Memory B cell (primary cell): ENCODE data around the gene RTN4R.

Source experiments
- ATAC-seq: fragments of 150-1000 bp; cut with Tn5 transposase; 2 replicates; pipeline ENCODE4 v1.10.0; 2021; ENCODE audit warnings: low read depth, mild to moderate bottlenecking, moderate library complexity
- DNase-seq, 2 donors: peaks; one replicate each; pipeline ENCODE4 v3.0.0; 2022; ENCODE audit warnings: low spot score in 2 of 2
- H3K27ac Mint-ChIP-seq: one replicate; pipeline ENCODE4 v1.8.0; 2022; ENCODE audit warnings: mild to moderate bottlenecking, moderate library complexity, mixed read lengths
- H3K27me3 Mint-ChIP-seq: one replicate; pipeline ENCODE4 v1.8.0; 2022; ENCODE audit warnings: mixed read lengths
- H3K36me3 Mint-ChIP-seq: one replicate; pipeline ENCODE4 v1.8.0; 2022; ENCODE audit warnings: mild to moderate bottlenecking, mixed read lengths
- H3K4me1 Mint-ChIP-seq: one replicate; pipeline ENCODE4 v1.8.0; 2022; ENCODE audit warnings: mixed read lengths
- H3K4me3 Mint-ChIP-seq: one replicate; pipeline ENCODE4 v1.8.0; 2022; ENCODE audit warnings: mild to moderate bottlenecking, moderate library complexity, mixed read lengths
- H3K9me3 Mint-ChIP-seq: one replicate; pipeline ENCODE4 v1.8.0; 2022; ENCODE audit warnings: mixed read lengths

RTN4R gene

DNA sequence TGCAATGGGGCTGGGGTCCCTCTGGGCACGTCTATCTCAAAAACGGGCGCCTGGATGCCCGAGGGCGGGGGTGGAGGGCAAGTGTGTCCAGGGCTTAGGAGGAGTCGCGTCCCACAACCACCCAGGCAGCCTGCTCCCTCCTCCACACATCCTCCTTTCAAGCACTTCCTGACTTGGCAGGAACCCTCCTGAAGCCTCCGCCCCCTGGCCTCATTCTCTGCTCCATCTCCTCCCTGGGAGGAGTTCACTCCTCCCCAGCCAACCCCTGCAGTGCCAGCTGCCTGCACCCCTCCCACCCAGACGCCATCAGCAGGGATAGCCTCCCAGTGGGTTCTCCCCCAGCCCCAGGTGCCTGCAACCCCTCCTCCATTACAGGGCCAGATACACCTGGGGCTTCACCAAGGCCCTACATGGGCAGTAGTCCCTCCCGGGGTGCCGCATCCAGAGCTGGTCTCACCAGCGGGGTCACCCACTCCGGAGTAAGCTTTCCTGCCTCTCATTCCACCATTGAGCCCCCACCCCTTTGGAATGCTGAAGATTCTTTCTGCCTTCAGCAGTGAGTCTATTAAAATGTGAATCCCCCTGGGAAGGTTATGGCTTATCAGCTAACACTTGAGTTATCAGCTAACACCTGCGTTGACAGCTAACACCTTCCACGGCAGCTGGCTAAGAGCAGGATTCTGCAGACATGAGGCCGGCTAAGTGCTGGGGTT lies 24.4 kb downstream of the RTN4R start:
- DNase-seq, result no peak
- ATAC-seq, result no peak
- no peak overlapping the region for H3K27ac Mint-ChIP-seq
- H3K4me3 Mint-ChIP-seq, result no peak overlapping the region
- peaks cover 20% of the 10 kb centered on the region for H3K4me1 Mint-ChIP-seq
- H3K36me3 Mint-ChIP-seq, result no peaks in the 10 kb centered on the region
- no peaks in the 10 kb centered on the region for H3K9me3 Mint-ChIP-seq
- peaks cover 18% of the 10 kb centered on the region for H3K27me3 Mint-ChIP-seq

DNA sequence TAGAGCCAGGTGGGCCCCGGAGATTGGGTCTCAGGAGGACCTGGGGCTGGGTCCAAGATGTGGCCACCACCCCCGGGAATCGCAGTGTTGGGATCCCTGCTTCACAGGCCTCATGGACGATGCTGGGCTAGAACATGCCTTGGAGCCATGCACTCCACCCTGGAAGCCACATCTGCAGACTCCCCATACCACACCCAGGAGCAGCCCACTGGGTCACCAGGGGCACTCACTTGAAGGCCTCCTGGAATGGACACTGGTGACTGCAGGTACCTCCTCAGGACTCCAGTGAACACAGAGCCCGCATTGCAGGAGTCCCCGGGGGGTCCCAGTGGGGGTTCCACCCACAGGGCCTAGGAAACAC lies 25.0 kb downstream of the RTN4R start:
- H3K4me3 Mint-ChIP-seq, result no peak overlapping the region
- no peaks in the 10 kb centered on the region for H3K9me3 Mint-ChIP-seq
- H3K4me1 Mint-ChIP-seq, result peaks cover 20% of the 10 kb centered on the region
- no peaks in the 10 kb centered on the region for H3K36me3 Mint-ChIP-seq
- ATAC-seq (no peak), DNase-seq (no peak)
- peaks cover 18% of the 10 kb centered on the region for H3K27me3 Mint-ChIP-seq
- no peak overlapping the region for H3K27ac Mint-ChIP-seq

GRCh38 chr22:20242393-20243175 lies 25.5 kb downstream of the RTN4R start:
- Mint-ChIP-seq H3K27ac (no peak overlapping the region), H3K4me1 (peaks cover 20% of the 10 kb centered on the region), H3K27me3 (peaks cover 18% of the 10 kb centered on the region), H3K9me3 (no peaks in the 10 kb centered on the region), H3K36me3 (no peaks in the 10 kb centered on the region), H3K4me3 (no peak overlapping the region)
- DNase-seq (no peak), ATAC-seq (no peak)

- ATAC-seq, result no peak
- H3K4me3 Mint-ChIP-seq, result no peak overlapping the region
- peaks cover 20% of the 10 kb centered on the region for H3K4me1 Mint-ChIP-seq
- no peaks in the 10 kb centered on the region for H3K36me3 Mint-ChIP-seq
- no peaks in the 10 kb centered on the region for H3K9me3 Mint-ChIP-seq
- peaks cover 19% of the 10 kb centered on the region for H3K27me3 Mint-ChIP-seq
- H3K27ac Mint-ChIP-seq, result no peak overlapping the region
- DNase-seq, result no peak
Observed at GRCh38 chr22:20241579-20242392, 26.3 kb downstream of the RTN4R start.

- Mint-ChIP-seq H3K27me3 (peaks cover 20% of the 10 kb centered on the region), H3K4me1 (peaks cover 19% of the 10 kb centered on the region), H3K9me3 (no peaks in the 10 kb centered on the region), H3K36me3 (no peaks in the 10 kb centered on the region), H3K27ac (no peak overlapping the region), H3K4me3 (no peak overlapping the region)
- DNase-seq (no peak), ATAC-seq (no peak)
Observed at GRCh38 chr22:20240900-20241299, 27.2 kb downstream of the RTN4R start.

- DNase-seq, result no peak
- H3K9me3 Mint-ChIP-seq, result no peaks in the 10 kb centered on the region
- ATAC-seq, result no peak
- no peaks in the 10 kb centered on the region for H3K36me3 Mint-ChIP-seq
- no peak overlapping the region for H3K27ac Mint-ChIP-seq
- peaks cover 15% of the 10 kb centered on the region for H3K4me1 Mint-ChIP-seq
- peaks cover 16% of the 10 kb centered on the region for H3K27me3 Mint-ChIP-seq
- no peak overlapping the region for H3K4me3 Mint-ChIP-seq
Observed at GRCh38 chr22:20240447-20240764, 27.7 kb downstream of the RTN4R start.

GRCh38 chr22:20239676-20240446 lies 28.3 kb downstream of the RTN4R start:
- Mint-ChIP-seq H3K4me1 (peaks cover 11% of the 10 kb centered on the region), H3K27me3 (peaks cover 13% of the 10 kb centered on the region), H3K4me3 (no peak overlapping the region), H3K36me3 (no peaks in the 10 kb centered on the region), H3K27ac (no peak overlapping the region), H3K9me3 (no peaks in the 10 kb centered on the region)
- no peak for DNase-seq
- ATAC-seq, result no peak

DNA sequence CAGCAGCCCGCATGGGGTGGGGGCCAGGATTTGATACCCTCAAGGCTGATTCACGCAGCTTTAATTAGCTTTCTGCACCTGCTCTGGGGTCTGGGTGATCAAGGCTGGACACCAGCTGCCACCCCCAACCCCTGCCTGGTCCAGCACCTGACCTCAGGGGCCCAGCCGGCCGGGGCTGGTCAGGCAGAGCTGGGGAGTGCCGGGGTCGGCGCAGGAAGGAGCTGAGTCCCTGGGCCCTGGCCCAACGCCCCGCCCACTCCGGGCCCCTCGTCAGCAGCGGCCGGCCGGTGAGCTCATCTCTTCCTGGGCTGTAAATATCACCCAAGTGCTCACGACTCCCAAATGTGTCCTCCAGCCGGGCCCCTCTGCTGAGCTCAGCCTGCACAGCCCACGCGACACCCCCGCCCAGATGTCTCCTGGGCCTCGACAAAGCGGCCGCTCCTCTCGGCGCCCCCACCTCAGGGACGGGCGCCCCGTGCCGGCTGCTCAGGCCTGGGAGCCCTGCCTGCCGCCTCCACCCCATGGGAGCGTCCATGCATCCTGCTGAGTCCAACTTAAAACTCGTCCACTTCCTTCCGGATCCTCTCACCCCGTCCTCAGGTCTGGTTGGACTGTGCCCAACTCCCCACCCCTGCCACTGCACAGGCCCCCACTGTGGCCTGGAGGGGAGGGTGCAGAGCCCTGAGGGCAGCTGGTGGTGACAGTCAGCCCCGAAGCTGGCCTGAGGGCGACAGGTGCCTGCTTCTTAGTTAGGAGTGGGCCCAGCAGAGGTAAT lies 29.0 kb downstream of the RTN4R start:
- Mint-ChIP-seq H3K27ac (no peak overlapping the region), H3K4me1 (peaks cover 7% of the 10 kb centered on the region), H3K27me3 (peaks cover 9% of the 10 kb centered on the region), H3K36me3 (no peaks in the 10 kb centered on the region), H3K9me3 (no peaks in the 10 kb centered on the region), H3K4me3 (no peak overlapping the region)
- ATAC-seq (no peak), DNase-seq (no peak)

GRCh38 chr22:20238536-20238900 lies 29.6 kb downstream of the RTN4R start:
- H3K4me1 Mint-ChIP-seq, result peaks cover 3% of the 10 kb centered on the region
- no peak overlapping the region for H3K4me3 Mint-ChIP-seq
- peaks cover 7% of the 10 kb centered on the region for H3K27me3 Mint-ChIP-seq
- ATAC-seq, result peak; percentile 80
- H3K27ac Mint-ChIP-seq, result no peak overlapping the region
- H3K36me3 Mint-ChIP-seq, result no peaks in the 10 kb centered on the region
- peak; percentile 11 to 44 for DNase-seq
- no peaks in the 10 kb centered on the region for H3K9me3 Mint-ChIP-seq

DNA sequence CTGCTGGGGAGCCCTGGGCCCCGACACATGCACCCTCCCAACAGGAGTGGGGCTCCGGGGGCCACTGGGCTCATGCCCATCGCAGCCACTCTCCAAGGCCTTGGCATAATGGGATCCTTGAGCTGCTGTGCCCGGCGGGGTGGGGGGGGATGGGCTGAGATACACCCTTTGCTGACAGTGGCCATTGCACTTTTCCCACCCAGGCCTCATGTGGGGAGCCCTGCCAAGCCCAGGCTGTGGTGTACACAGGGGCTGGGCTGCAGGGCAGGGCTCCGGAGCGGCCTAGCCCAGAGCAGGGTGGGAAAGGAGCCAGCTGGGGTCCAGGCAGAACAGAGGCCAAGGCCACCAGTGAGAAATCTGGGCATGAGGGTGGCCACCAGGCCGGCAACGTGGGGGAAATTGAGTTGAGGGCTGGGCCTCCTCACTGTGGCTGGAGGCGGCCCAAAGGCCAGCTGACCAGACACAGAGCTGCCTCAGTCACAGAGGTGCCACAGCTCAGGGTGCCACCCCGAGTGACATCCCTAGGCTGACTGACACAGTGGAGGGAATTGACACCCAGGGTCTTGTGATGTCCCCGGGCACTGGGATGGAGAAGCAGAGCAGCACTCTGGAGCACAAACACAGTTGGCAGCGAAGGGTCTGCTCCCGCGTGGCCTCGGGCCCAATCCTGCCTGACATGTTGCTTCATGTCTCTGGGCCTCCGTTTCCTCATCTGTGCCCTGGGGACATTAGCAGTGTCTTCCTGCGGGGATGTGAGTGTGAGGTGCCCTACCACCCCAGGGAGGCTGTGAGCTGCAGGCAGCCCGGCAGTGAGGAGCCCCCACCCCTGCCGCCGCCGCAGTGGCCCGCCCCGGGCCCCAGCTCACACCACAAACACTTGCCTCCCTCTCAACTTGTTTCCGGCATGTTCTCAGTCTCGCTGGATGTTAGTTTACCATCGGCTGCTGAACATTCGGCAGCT lies 30.4 kb downstream of the RTN4R start:
- H3K4me3 Mint-ChIP-seq, result no peak overlapping the region
- no peaks in the 10 kb centered on the region for H3K36me3 Mint-ChIP-seq
- DNase-seq, result no peak
- peaks cover 7% of the 10 kb centered on the region for H3K27me3 Mint-ChIP-seq
- no peak overlapping the region for H3K27ac Mint-ChIP-seq
- H3K4me1 Mint-ChIP-seq, result peaks cover 3% of the 10 kb centered on the region
- H3K9me3 Mint-ChIP-seq, result no peaks in the 10 kb centered on the region
- peak; percentile 26 for ATAC-seq

DNA sequence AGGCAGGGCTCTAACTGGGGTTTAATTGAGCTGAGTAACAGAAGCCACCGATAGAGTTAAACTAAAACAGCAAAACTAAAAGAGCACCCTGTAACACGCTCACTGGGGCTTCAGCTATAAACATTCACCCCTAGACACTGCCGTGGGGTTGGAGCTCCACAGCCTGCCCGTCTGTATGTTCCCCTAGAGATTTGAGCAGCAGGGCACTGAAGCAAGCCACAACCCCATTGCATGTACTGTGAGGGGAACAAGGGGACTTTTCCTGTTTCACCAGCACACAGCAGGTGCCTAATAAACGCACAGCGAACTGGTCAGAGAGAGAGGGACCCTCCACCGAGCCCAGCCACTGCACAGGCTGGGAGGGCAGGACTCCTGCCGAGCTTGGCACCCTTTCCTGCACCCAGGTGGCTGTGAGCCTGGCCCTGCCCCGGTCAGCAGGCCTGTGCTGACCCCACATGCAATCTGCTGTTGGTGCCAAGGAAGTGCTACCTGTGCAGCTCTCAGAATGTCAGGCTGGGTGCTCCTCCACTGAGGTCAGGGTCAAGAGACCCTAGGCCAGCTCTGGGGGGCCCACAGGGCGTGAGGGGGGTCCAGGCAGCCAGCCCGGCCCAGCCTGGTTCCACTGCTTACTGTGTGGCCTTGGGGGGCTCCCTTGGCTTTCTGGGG lies 31.9 kb downstream of the RTN4R start:
- H3K27me3 Mint-ChIP-seq, result peaks cover 6% of the 10 kb centered on the region
- no peaks in the 10 kb centered on the region for H3K9me3 Mint-ChIP-seq
- no peak overlapping the region for H3K27ac Mint-ChIP-seq
- ATAC-seq, result no peak
- no peak overlapping the region for H3K4me3 Mint-ChIP-seq
- H3K4me1 Mint-ChIP-seq, result no peaks in the 10 kb centered on the region
- no peak for DNase-seq
- H3K36me3 Mint-ChIP-seq, result no peaks in the 10 kb centered on the region

GRCh38 chr22:20235389-20235991 lies 32.6 kb downstream of the RTN4R start:
- H3K27me3 Mint-ChIP-seq, result peaks cover 6% of the 10 kb centered on the region
- no peak overlapping the region for H3K4me3 Mint-ChIP-seq
- no peaks in the 10 kb centered on the region for H3K36me3 Mint-ChIP-seq
- DNase-seq (no peak), ATAC-seq (no peak)
- no peaks in the 10 kb centered on the region for H3K9me3 Mint-ChIP-seq
- no peaks in the 10 kb centered on the region for H3K4me1 Mint-ChIP-seq
- no peak overlapping the region for H3K27ac Mint-ChIP-seq
